ENCODE measurements around the gene ACTN4. TPM values are rescaled to one million over a fixed set of nuclear protein-coding genes. Genes with fewer than 3 reads are reported as not detected.

Gene ACTN4
- total RNA-seq, 1 donor from 2014 or later, result 42.3 TPM

DNA sequence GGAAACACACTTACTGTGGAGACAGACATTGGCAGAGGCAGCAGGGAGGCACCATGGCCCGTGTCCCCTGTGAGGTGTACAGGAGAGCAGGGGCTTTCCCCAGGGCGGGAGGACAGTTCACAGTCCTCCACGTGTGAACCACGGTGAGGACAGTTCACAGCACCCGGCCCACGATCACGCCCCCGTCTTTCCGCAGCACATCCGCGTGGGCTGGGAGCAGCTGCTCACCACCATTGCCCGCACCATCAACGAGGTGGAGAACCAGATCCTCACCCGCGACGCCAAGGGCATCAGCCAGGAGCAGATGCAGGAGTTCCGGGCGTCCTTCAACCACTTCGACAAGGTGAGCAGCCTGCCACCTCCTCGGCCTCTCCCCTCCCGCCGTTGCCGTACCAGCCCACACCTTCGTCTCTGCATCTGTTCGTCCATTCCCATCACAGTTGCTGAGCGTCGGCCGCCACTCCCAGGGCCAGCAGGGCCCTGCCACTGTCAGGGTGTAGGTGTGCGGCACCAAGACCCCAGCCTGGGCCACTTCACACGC, 79.4 kb downstream of the ACTN4 start:
- no peaks in the 10 kb centered on the region for H3K9me3 ChIP-seq (ENCODE audit: control insufficient read depth in 3 of 3, low read length in 3 of 3)
- H3K4me1 ChIP-seq (ENCODE audit: control insufficient read depth in 3 of 3, insufficient read depth in 3 of 3, low read length in 3 of 3), result peaks cover 8 to 34% (median 26%) of the 10 kb centered on the region in 3 donors
- H3K4me3 ChIP-seq (ENCODE audit: low read length in 3 of 3), result no peak overlapping the region
- H3K9ac ChIP-seq (ENCODE audit: low read depth in 1 of 3, low read length in 3 of 3), result peak overlapping the region in 1 of 3 donors; percentile 40
- H3K27me3 ChIP-seq (ENCODE audit: control insufficient read depth in 3 of 3, insufficient read depth in 3 of 3, low read length in 3 of 3), result no peaks in the 10 kb centered on the region
- peaks cover 67 to 86% (median 79%) of the 10 kb centered on the region in 3 donors for H3K36me3 ChIP-seq (ENCODE audit: control insufficient read depth in 3 of 3, insufficient read depth in 3 of 3, low read length in 3 of 3)
- H3K27ac ChIP-seq (ENCODE audit: low read depth, low read length), result no peak overlapping the region

DNA sequence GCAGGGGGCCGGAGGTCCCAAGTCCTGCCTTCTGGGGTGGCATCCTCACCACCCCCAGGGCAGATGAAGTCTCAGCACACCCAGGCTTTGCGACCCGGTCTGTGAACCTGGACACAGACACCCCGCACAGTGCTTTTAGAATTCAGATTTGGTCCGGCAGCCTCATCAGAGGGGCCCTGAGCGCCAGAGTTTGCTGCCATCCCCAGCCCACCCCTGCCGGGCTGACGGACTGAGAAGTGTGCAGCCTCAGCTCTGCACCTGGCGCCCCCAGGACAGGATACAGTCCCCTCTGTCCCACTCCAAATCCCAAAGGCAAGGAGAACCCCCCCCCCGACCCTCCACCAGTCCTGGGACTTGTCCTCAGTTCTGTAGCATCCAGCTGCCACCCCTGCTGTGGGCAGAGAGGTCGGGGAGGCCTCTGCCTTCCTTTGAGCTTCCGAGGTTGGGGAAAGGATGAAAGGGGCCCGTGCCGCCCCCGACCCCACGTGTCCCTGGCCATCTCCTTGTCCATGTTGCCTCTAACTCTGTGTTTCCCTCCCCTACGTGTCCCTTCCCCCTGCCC, 79.9 kb downstream of the ACTN4 start:
- Histone ChIP-seq H3K27me3 (ENCODE audit: control insufficient read depth in 3 of 3, insufficient read depth in 3 of 3, low read length in 3 of 3) (no peaks in the 10 kb centered on the region), H3K9ac (ENCODE audit: low read depth in 1 of 3, low read length in 3 of 3) (no peak overlapping the region), H3K4me1 (ENCODE audit: control insufficient read depth in 3 of 3, insufficient read depth in 3 of 3, low read length in 3 of 3) (peaks cover 9 to 34% (median 29%) of the 10 kb centered on the region in 3 donors), H3K27ac (ENCODE audit: low read depth, low read length) (peak overlapping the region; percentile 30), H3K36me3 (ENCODE audit: control insufficient read depth in 3 of 3, insufficient read depth in 3 of 3, low read length in 3 of 3) (peaks cover 64 to 81% (median 75%) of the 10 kb centered on the region in 3 donors), H3K4me3 (ENCODE audit: low read length in 3 of 3) (no peak overlapping the region), H3K9me3 (ENCODE audit: control insufficient read depth in 3 of 3, low read length in 3 of 3) (no peaks in the 10 kb centered on the region)

DNA sequence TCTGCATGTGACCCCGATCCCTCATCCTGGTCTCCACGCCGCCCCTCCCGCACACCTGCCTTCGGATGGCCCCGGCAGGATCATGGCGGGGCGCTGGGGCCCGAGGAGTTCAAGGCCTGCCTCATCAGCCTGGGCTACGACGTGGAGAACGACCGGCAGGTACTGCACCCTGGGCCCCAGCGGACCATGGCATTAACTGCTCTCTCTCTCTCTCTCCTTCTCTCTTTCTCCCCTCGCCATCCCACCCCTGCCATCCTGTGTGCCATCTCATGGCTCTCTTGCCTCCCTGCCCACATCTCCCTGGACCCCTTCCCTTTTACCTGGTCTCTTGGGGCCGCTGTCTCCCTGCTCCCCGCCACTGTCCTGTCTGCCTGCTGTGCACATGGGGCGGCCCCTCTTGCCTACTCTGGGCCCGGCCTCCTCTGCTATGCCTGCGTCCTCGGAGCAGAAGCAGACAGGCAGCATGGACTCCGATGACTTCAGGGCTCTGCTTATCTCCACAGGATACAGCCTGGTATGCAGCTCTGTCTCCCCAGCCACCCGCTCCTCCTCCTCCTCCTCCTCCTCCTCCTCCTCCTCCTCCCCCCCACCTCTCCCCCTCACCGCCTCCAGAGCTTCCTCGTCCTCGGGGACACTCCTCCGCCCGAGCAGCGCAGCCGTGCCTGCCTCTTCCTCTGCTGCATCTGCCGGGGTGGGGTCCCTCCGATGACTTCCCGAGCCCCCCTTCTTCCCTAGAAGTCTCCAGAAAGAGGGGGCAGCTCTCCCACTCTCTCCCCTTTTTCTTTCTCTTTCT, 80.6 kb downstream of the ACTN4 start:
- no peak overlapping the region for H3K4me3 ChIP-seq (ENCODE audit: low read length in 3 of 3)
- H3K27me3 ChIP-seq (ENCODE audit: control insufficient read depth in 3 of 3, insufficient read depth in 3 of 3, low read length in 3 of 3), result no peaks in the 10 kb centered on the region
- peaks cover 12 to 31% (median 31%) of the 10 kb centered on the region in 3 donors for H3K4me1 ChIP-seq (ENCODE audit: control insufficient read depth in 3 of 3, insufficient read depth in 3 of 3, low read length in 3 of 3)
- H3K9ac ChIP-seq (ENCODE audit: low read depth in 1 of 3, low read length in 3 of 3), result no peak overlapping the region
- H3K36me3 ChIP-seq (ENCODE audit: control insufficient read depth in 3 of 3, insufficient read depth in 3 of 3, low read length in 3 of 3), result peaks cover 57 to 75% (median 68%) of the 10 kb centered on the region in 3 donors
- H3K9me3 ChIP-seq (ENCODE audit: control insufficient read depth in 3 of 3, low read length in 3 of 3), result no peaks in the 10 kb centered on the region
- H3K27ac ChIP-seq (ENCODE audit: low read depth, low read length), result peak overlapping the region; percentile 30

DNA sequence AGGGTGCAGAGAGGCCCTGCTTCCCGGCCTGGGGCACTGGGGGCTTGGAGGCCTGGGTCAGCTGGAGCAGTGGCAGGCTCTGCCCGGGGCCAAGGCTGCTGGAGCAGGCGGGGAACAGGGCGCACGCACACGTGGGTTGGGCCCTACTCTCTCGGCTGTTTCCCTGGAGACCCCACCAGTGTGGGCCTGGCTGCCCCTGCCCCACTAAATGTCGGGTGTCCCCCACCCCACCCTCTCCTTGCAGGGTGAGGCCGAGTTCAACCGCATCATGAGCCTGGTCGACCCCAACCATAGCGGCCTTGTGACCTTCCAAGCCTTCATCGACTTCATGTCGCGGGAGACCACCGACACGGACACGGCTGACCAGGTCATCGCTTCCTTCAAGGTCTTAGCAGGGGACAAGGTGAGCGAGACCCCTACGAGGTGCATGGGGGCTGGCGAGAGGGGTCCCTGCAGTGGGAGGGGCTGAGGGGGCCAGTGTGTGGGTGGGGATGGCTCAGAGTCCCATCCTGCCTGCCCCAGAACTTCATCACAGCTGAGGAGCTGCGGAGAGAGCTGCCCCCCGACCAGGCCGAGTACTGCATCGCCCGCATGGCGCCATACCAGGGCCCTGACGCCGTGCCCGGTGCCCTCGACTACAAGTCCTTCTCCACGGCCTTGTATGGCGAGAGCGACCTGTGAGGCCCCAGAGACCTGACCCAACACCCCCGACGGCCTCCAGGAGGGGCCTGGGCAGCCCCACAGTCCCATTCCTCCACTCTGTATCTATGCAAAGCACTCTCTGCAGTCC, 81.5 kb downstream of the ACTN4 start:
- Histone ChIP-seq H3K27ac (ENCODE audit: low read depth, low read length) (no peak overlapping the region), H3K4me3 (ENCODE audit: low read length in 3 of 3) (no peak overlapping the region), H3K36me3 (ENCODE audit: control insufficient read depth in 3 of 3, insufficient read depth in 3 of 3, low read length in 3 of 3) (peaks cover 48 to 66% (median 59%) of the 10 kb centered on the region in 3 donors), H3K4me1 (ENCODE audit: control insufficient read depth in 3 of 3, insufficient read depth in 3 of 3, low read length in 3 of 3) (peaks cover 12 to 34% (median 29%) of the 10 kb centered on the region in 3 donors), H3K9me3 (ENCODE audit: control insufficient read depth in 3 of 3, low read length in 3 of 3) (no peaks in the 10 kb centered on the region), H3K27me3 (ENCODE audit: control insufficient read depth in 3 of 3, insufficient read depth in 3 of 3, low read length in 3 of 3) (no peaks in the 10 kb centered on the region), H3K9ac (ENCODE audit: low read depth in 1 of 3, low read length in 3 of 3) (no peak overlapping the region)

DNA sequence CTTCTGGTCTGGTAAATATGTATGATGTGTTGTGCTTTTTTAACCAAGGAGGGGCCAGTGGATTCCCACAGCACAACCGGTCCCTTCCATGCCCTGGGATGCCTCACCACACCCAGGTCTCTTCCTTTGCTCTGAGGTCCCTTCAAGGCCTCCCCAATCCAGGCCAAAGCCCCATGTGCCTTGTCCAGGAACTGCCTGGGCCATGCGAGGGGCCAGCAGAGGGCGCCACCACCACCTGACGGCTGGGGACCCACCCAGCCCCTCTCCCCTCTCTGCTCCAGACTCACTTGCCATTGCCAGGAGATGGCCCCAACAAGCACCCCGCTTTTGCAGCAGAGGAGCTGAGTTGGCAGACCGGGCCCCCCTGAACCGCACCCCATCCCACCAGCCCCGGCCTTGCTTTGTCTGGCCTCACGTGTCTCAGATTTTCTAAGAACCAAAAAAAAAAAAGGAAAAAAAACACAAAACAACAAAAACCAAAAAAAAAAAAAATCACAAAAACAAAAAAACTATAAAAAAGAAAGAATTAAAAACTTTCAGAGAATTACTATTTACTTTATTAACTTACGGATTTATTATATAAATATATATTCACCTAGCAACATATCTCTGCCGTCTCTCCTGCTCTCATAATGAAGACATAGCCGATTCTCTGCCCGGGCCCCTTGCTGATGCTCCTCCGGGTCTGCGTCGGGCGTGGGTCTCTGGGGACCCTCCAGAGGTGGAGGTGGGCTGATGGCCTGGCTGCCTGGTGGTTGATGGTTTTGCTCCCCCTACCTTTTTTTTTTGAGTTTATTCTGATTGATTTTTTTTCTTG, 82.4 kb downstream of the ACTN4 start:
- H3K4me1 ChIP-seq (ENCODE audit: control insufficient read depth in 3 of 3, insufficient read depth in 3 of 3, low read length in 3 of 3), result peaks cover 12 to 39% (median 34%) of the 10 kb centered on the region in 3 donors

DNA sequence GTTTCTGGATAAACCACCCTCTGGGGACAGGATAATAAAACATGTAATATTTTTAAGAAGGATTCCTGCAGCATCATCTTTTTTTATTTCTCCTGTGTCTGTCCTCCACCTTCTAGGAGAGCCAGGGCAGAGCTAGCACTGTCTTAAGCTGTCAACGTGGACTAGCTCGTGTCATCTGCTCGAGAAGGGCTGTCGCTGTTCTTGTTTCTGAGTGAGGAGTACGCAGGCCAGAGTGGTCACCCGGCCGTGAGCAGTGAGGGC, 83.0 kb downstream of the ACTN4 start:
- no peak overlapping the region for H3K9ac ChIP-seq (ENCODE audit: low read depth in 1 of 3, low read length in 3 of 3)
- no peaks in the 10 kb centered on the region for H3K9me3 ChIP-seq (ENCODE audit: control insufficient read depth in 3 of 3, low read length in 3 of 3)
- peaks cover 12 to 41% (median 34%) of the 10 kb centered on the region in 3 donors for H3K4me1 ChIP-seq (ENCODE audit: control insufficient read depth in 3 of 3, insufficient read depth in 3 of 3, low read length in 3 of 3)
- no peak overlapping the region for H3K4me3 ChIP-seq (ENCODE audit: low read length in 3 of 3)
- no peak overlapping the region for H3K27ac ChIP-seq (ENCODE audit: low read depth, low read length)
- no peaks in the 10 kb centered on the region for H3K27me3 ChIP-seq (ENCODE audit: control insufficient read depth in 3 of 3, insufficient read depth in 3 of 3, low read length in 3 of 3)
- H3K36me3 ChIP-seq (ENCODE audit: control insufficient read depth in 3 of 3, insufficient read depth in 3 of 3, low read length in 3 of 3), result peaks cover 37 to 51% (median 44%) of the 10 kb centered on the region in 3 donors

More for the DNA sequence above, 82.4 kb downstream of the ACTN4 start:
- Histone ChIP-seq H3K4me3 (ENCODE audit: low read length in 3 of 3) (no peak overlapping the region), H3K36me3 (ENCODE audit: control insufficient read depth in 3 of 3, insufficient read depth in 3 of 3, low read length in 3 of 3) (peaks cover 42 to 57% (median 50%) of the 10 kb centered on the region in 3 donors), H3K9ac (ENCODE audit: low read depth in 1 of 3, low read length in 3 of 3) (no peak overlapping the region), H3K27ac (ENCODE audit: low read depth, low read length) (no peak overlapping the region), H3K9me3 (ENCODE audit: control insufficient read depth in 3 of 3, low read length in 3 of 3) (no peaks in the 10 kb centered on the region), H3K27me3 (ENCODE audit: control insufficient read depth in 3 of 3, insufficient read depth in 3 of 3, low read length in 3 of 3) (no peaks in the 10 kb centered on the region)

DNA sequence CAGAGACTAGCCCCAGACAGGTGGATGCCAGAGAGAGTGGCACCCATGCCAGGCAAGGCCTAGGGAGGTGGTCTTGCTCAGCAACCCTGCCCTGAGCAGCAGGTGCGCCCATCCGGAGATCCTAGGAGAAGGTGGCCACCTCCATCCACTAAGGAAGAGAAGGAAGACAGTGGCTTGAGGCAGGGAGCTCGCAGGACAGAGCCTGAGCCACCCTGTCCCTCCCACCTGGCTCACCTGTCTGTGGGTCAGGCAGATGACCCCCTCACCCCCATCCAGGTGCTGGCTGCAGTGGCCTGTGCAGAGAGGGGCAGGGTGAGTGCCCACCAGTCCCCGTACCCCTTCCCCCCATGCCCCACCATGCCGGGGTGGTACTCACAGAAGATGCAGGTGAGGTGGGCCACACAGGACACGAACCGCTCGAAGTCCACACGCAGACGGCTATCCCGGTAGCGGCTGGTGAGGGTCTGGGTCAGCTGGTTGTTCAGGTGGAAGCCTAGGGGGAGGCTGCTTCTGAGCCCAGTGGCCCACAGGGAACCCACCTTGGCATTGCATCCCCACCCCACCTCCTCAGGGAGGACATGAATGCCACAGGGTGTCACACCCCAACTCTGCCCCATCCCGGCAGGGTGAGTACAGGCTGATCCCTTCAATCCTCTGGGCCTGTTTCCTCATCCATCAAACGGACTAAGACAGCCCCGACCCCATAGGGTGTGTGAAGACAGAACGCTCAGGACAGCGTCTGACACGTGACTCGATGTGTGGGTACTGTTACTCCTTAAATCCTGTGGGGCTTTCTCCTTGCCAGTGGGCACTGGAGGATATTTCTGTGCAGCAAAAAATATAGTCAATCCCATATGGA, 83.5 kb downstream of the ACTN4 start:
- peaks cover 34 to 46% (median 39%) of the 10 kb centered on the region in 3 donors for H3K36me3 ChIP-seq (ENCODE audit: control insufficient read depth in 3 of 3, insufficient read depth in 3 of 3, low read length in 3 of 3)
- no peaks in the 10 kb centered on the region for H3K27me3 ChIP-seq (ENCODE audit: control insufficient read depth in 3 of 3, insufficient read depth in 3 of 3, low read length in 3 of 3)
- no peaks in the 10 kb centered on the region for H3K9me3 ChIP-seq (ENCODE audit: control insufficient read depth in 3 of 3, low read length in 3 of 3)
- peak overlapping the region in 1 of 3 donors; percentile 25 for H3K9ac ChIP-seq (ENCODE audit: low read depth in 1 of 3, low read length in 3 of 3)
- H3K27ac ChIP-seq (ENCODE audit: low read depth, low read length), result peak overlapping the region; percentile 20
- H3K4me1 ChIP-seq (ENCODE audit: control insufficient read depth in 3 of 3, insufficient read depth in 3 of 3, low read length in 3 of 3), result peaks cover 13 to 41% (median 32%) of the 10 kb centered on the region in 3 donors
- no peak overlapping the region for H3K4me3 ChIP-seq (ENCODE audit: low read length in 3 of 3)

DNA sequence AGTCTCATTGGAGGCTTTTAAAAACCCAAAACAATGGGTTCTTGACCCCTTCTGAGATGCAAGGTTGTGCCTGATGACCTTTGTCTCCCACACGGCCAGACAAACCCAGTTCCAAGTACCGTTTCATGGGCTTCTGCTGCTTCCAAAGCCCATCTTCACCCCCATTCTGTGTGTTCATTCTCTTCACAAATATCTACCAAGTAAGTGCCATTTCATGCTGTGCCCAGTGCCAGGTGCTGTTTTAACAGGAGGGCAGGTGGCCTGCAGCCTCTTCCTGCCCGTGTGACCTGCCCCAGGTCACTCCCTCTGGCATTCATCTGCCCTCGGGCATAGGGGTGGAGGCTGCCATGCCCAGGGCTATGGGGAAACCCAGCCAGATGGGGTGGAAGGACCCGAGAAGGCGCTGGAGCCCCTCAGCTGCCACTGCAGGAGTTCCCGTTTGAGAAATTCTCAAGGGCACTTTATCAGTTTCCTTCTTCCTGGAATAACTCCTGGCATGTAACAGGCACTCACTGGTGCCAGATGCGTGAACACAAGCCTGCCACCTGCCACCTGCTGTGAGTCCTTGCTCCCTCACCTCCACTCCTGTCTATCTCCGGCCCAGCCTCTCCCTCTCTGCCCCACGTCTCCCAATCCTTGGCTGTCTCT, 84.3 kb downstream of the ACTN4 start:
- peak overlapping the region in 1 of 3 donors; percentile 25 for H3K9ac ChIP-seq (ENCODE audit: low read depth in 1 of 3, low read length in 3 of 3)
- H3K4me1 ChIP-seq (ENCODE audit: control insufficient read depth in 3 of 3, insufficient read depth in 3 of 3, low read length in 3 of 3), result peaks cover 15 to 39% (median 32%) of the 10 kb centered on the region in 3 donors
- H3K27ac ChIP-seq (ENCODE audit: low read depth, low read length), result peak overlapping the region; percentile 20
- no peak overlapping the region for H3K4me3 ChIP-seq (ENCODE audit: low read length in 3 of 3)
- H3K36me3 ChIP-seq (ENCODE audit: control insufficient read depth in 3 of 3, insufficient read depth in 3 of 3, low read length in 3 of 3), result peaks cover 26 to 38% (median 31%) of the 10 kb centered on the region in 3 donors
- no peaks in the 10 kb centered on the region for H3K9me3 ChIP-seq (ENCODE audit: control insufficient read depth in 3 of 3, low read length in 3 of 3)
- H3K27me3 ChIP-seq (ENCODE audit: control insufficient read depth in 3 of 3, insufficient read depth in 3 of 3, low read length in 3 of 3), result no peaks in the 10 kb centered on the region

Measured in skeletal muscle tissue (tissue), 4 donors.